ENCODE measurements around the gene AADAC.

DNA sequence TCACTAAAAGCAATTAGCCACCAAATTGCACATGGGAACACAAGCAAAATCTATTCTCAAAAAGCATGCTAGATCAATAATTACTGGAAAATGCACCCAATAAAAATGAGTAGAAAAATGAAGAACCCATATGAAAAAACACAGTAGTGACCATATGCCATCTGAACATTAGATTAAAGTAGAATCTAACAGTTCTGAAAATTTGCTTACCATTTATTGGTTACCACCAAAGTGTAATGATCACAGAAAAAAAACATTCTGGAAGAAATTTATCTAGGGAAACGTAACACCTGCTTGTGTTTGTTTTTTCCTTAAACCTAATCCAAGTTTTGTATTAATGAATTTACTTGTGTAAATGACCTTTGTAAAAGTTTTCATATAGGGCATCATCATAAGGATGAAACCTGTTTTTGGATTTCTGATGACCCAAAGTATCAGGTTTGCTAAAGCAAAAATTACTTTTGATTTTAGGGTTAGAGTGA, 37.6 kb upstream of the AADAC start:
- TF ChIP-seq, protein P1, sequence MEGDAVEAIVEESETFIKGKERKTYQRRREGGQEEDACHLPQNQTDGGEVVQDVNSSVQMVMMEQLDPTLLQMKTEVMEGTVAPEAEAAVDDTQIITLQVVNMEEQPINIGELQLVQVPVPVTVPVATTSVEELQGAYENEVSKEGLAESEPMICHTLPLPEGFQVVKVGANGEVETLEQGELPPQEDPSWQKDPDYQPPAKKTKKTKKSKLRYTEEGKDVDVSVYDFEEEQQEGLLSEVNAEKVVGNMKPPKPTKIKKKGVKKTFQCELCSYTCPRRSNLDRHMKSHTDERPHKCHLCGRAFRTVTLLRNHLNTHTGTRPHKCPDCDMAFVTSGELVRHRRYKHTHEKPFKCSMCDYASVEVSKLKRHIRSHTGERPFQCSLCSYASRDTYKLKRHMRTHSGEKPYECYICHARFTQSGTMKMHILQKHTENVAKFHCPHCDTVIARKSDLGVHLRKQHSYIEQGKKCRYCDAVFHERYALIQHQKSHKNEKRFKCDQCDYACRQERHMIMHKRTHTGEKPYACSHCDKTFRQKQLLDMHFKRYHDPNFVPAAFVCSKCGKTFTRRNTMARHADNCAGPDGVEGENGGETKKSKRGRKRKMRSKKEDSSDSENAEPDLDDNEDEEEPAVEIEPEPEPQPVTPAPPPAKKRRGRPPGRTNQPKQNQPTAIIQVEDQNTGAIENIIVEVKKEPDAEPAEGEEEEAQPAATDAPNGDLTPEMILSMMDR (conservative IDR thresholded peaks at IDR 0.05 in 1 of 2, IDR thresholded peaks at IDR 0.05 in 1 of 2; ENCODE audit: extremely low read depth in 1 of 2, insufficient read depth in 1 of 2, low read depth in 1 of 2, low read length in 2 of 2): no peak
- no peak for TF ChIP-seq EZH2 (IDR thresholded peaks at IDR 0.05; ENCODE audit: borderline replicate concordance, low read length)
